GM23338 (cell line): ENCODE measurements around the gene MMP15. TPM values are rescaled to one million over a fixed set of nuclear protein-coding genes. Genes with fewer than 3 reads are reported as not detected.

Source experiments
- ATAC-seq: fragments of 200-7000 bp; cut with Tn5 transposase; 3 replicates; pipeline ENCODE4 v1.9.1; 2020
- DNase-seq: peaks from one replicate; pipeline ENCODE4 v3.0.0-alpha.2; 2015; ENCODE audit warnings: low spot score
- H2AFZ ChIP-seq: fragments of 200-600 bp; sonication (generic); 2 replicates; pipeline ENCODE4 v1.8.0; 2016; ENCODE audit warnings: antibody characterized with exemption, mild to moderate bottlenecking, moderate library complexity
- H3F3A ChIP-seq: fragments of 200-600 bp; sonication (generic); replicated peaks from 2 replicates; pipeline ENCODE4 v1.8.0; 2017; ENCODE audit warnings: antibody characterized with exemption, mixed run types, low read depth
- H3K27ac ChIP-seq: fragments of 200-600 bp; sonication (generic); 2 replicates; pipeline ENCODE4 v1.6.1; 2016; ENCODE audit warnings: low read depth
- H3K27me3 ChIP-seq: fragments of 200-600 bp; sonication (generic); 2 replicates; pipeline ENCODE4 v1.8.0; 2016; ENCODE audit warnings: mild to moderate bottlenecking, mixed run types, moderate library complexity; ENCODE audit not compliant: insufficient read depth
- H3K36me3 ChIP-seq: fragments of 200-600 bp; sonication (generic); 2 replicates; pipeline ENCODE4 v1.8.0; 2016; ENCODE audit warnings: mild to moderate bottlenecking; ENCODE audit not compliant: insufficient read depth
- H3K4me1 ChIP-seq: fragments of 200-600 bp; sonication (generic); 2 replicates; pipeline ENCODE4 v1.8.0; 2016; ENCODE audit warnings: mild to moderate bottlenecking, moderate library complexity; ENCODE audit not compliant: insufficient read depth
- H3K4me2 ChIP-seq: fragments of 200-600 bp; sonication (generic); 2 replicates; pipeline ENCODE4 v1.7.1; 2017; ENCODE audit warnings: mixed run types
- H3K4me3 ChIP-seq: fragments of 200-600 bp; sonication (generic); 2 replicates; pipeline ENCODE4 v1.6.1; 2016; ENCODE audit warnings: mixed run types
- H3K79me2 ChIP-seq: fragments of 200-600 bp; sonication (generic); replicated peaks from 2 replicates; pipeline ENCODE4 v1.8.0; 2017; ENCODE audit warnings: mild to moderate bottlenecking; ENCODE audit not compliant: insufficient read depth
- H3K9me2 ChIP-seq: fragments of 200-600 bp; sonication (generic); 2 replicates; pipeline ENCODE4 v1.8.0; 2017; ENCODE audit not compliant: insufficient read depth
- H4K20me1 ChIP-seq: fragments of 200-600 bp; sonication (generic); replicated peaks from 2 replicates; pipeline ENCODE4 v1.8.0; 2017; ENCODE audit warnings: mild to moderate bottlenecking; ENCODE audit not compliant: insufficient read depth
- H3K27ac Mint-ChIP-seq: 2 replicates; pipeline ENCODE4 v1.8.0; 2020; ENCODE audit warnings: inconsistent platforms, mild to moderate bottlenecking, moderate library complexity, mixed read lengths
- H3K27me3 Mint-ChIP-seq: 3 replicates; pipeline ENCODE4 v1.8.0; 2022; ENCODE audit warnings: low read depth, mild to moderate bottlenecking, moderate library complexity, mixed read lengths, inconsistent platforms; ENCODE audit not compliant: insufficient read depth, poor library complexity
- H3K36me3 Mint-ChIP-seq: 3 replicates; pipeline ENCODE4 v1.8.0; 2021; ENCODE audit warnings: low read depth, mild to moderate bottlenecking, inconsistent platforms, moderate library complexity, mixed read lengths
- H3K4me1 Mint-ChIP-seq: 3 replicates; pipeline ENCODE4 v1.8.0; 2020; ENCODE audit warnings: mild to moderate bottlenecking, inconsistent platforms, mixed read lengths
- H3K4me3 Mint-ChIP-seq: 3 replicates; pipeline ENCODE4 v1.8.0; 2021; ENCODE audit warnings: moderate library complexity, mild to moderate bottlenecking, inconsistent platforms, mixed read lengths
- H3K9me3 Mint-ChIP-seq: 3 replicates; pipeline ENCODE4 v1.8.0; 2020; ENCODE audit warnings: moderate library complexity, mild to moderate bottlenecking, inconsistent platforms, mixed read lengths
- CREB1 ChIP-seq: fragments of 250-450 bp; sonication (Bioruptor Pico); IDR thresholded peaks from 2 replicates; pipeline ENCODE4 v1.5.0; 2020; ENCODE audit warnings: low read depth, mild to moderate bottlenecking, moderate library complexity
- CTCF ChIP-seq, 2 experiments: fragments of 200-600 bp in 1 of 2; sonication (generic) in 1 of 2; conservative IDR thresholded peaks; 2 replicates each; pipeline versions ENCODE4 v1.5.1 to v1.6.1; 2016 to 2017; ENCODE audit warnings: antibody characterized with exemption in 2 of 2, low read depth in 2 of 2, mild to moderate bottlenecking in 2 of 2, moderate library complexity in 1 of 2
- ETS1 ChIP-seq: IDR thresholded peaks from 2 replicates; pipeline ENCODE4 v1.6.1; 2016; ENCODE audit warnings: antibody characterized with exemption
- JUNB ChIP-seq: IDR thresholded peaks from one replicate; pipeline ENCODE4 v1.6.1; 2016; ENCODE audit warnings: antibody characterized with exemption; ENCODE audit not compliant: unreplicated experiment
- POLR2AphosphoS5 ChIP-seq: IDR thresholded peaks from 2 replicates; pipeline ENCODE4 v1.6.1; 2016; ENCODE audit warnings: antibody characterized with exemption, low read depth
- REST ChIP-seq: IDR thresholded peaks from one replicate; pipeline ENCODE4 v1.6.1; 2018; ENCODE audit warnings: antibody characterized with exemption; ENCODE audit not compliant: unreplicated experiment
- STAT1 ChIP-seq: IDR thresholded peaks from one replicate; pipeline ENCODE4 v1.6.1; 2016; ENCODE audit warnings: antibody characterized with exemption; ENCODE audit not compliant: unreplicated experiment
- ZNF114 ChIP-seq: fragments of 250-450 bp; sonication (Bioruptor Pico); IDR thresholded peaks from 2 replicates; pipeline ENCODE4 v1.5.0; 2020; ENCODE audit warnings: mild to moderate bottlenecking, moderate library complexity
- ZNF331 ChIP-seq: fragments of 250-450 bp; sonication (Bioruptor Pico); IDR thresholded peaks from 2 replicates; pipeline ENCODE4 v1.5.0; 2020; ENCODE audit warnings: low read depth, mild to moderate bottlenecking, moderate library complexity
- ZNF462 ChIP-seq: fragments of 250-450 bp; sonication (Bioruptor Pico); IDR thresholded peaks from 2 replicates; pipeline ENCODE4 v1.5.0; 2020; ENCODE audit warnings: mild to moderate bottlenecking, moderate library complexity
- polyA plus RNA-seq: library from polyadenylated mRNA; unstranded; fragments of >200 nt; fragmentation: Nextera tagmentation; extraction: Ambion mirVana; gene quantifications from 2 replicates; pipeline ENCODE4 v1.2.1, GENCODE V29; 2016
- total RNA-seq: library from RNA; depleted of rRNA; stranded (reverse); fragments of >200 nt; shearing (Covaris generic); gene quantifications from 2 replicates; pipeline ENCODE4 v1.2.3, GENCODE V29; 2014

Gene MMP15
- total and polyA plus RNA-seq, 2 experiments from 2014 or later = 10.9 to 79.1 TPM

- H3K27me3 Mint-ChIP-seq = peaks cover 8% of the 10 kb centered on the region
- Histone ChIP-seq H3K4me2 (no peak overlapping the region), H3K9me2 (no peaks in the 10 kb centered on the region), H3K4me1 (no peaks in the 10 kb centered on the region), H3K27me3 (no peaks in the 10 kb centered on the region), H3K27ac (no peak overlapping the region), H4K20me1 (no peaks in the 10 kb centered on the region), H3K4me3 (no peak overlapping the region), H3F3A (no peaks in the 10 kb centered on the region), H3K36me3 (no peaks in the 10 kb centered on the region), H3K79me2 (no peaks in the 10 kb centered on the region), H2AFZ (no peak overlapping the region)
- DNase-seq (no peak), ATAC-seq (no peak)
- H3K4me1 Mint-ChIP-seq = peaks cover 7% of the 10 kb centered on the region
- H3K27ac Mint-ChIP-seq = no peak overlapping the region
- no peaks in the 10 kb centered on the region for H3K36me3 Mint-ChIP-seq
- TF ChIP-seq ZNF462 (CRISPR knock-in tag) = no peak
- TF ChIP-seq ZNF331 (CRISPR knock-in tag) = no peak
- no peak for TF ChIP-seq REST
- TF ChIP-seq JUNB = no peak
- TF ChIP-seq CTCF (conservative IDR thresholded peaks at IDR 0.05; ENCODE audit: low read depth in 2 of 2) = no peak
- no peak for TF ChIP-seq ZNF114 (CRISPR knock-in tag)
- no peak for TF ChIP-seq STAT1
- no peak for TF ChIP-seq POLR2AphosphoS5
- no peak for TF ChIP-seq CREB1 (CRISPR knock-in tag)
- no peak for TF ChIP-seq ETS1
- peaks cover 9% of the 10 kb centered on the region; the same call in 2 of the 3 replicates for H3K9me3 Mint-ChIP-seq
- H3K4me3 Mint-ChIP-seq = no peak overlapping the region
These were observed 28.7 kb downstream of the MMP15 start for GRCh38 chr16:58054289-58054688.
